IPS DF 4.7 (cell line): Measurements from ENCODE around the gene TMEM271.
"Not testable (repeated sequence)": the region's sequence is repeated elsewhere in the genome, so short reads cannot be mapped to it uniquely, and the experiment has no call there.

ENCODE experiments used
- DNase-seq: peaks from one replicate; pipeline ENCODE4 v3.0.0-alpha.2; 2013; ENCODE audit warnings: low spot score; ENCODE audit errors: extremely low read depth

The TMEM271 gene

GRCh38 chr4:565614-566013 is 10.5 kb downstream of the TMEM271 start:
- not testable (repeated sequence) for DNase-seq

- DNase-seq: not testable (repeated sequence)
Observed at GRCh38 chr4:562458-562857, 13.6 kb downstream of the TMEM271 start.

- DNase-seq: no peak
Observed at GRCh38 chr4:561426-561825, 14.7 kb downstream of the TMEM271 start.

DNA sequence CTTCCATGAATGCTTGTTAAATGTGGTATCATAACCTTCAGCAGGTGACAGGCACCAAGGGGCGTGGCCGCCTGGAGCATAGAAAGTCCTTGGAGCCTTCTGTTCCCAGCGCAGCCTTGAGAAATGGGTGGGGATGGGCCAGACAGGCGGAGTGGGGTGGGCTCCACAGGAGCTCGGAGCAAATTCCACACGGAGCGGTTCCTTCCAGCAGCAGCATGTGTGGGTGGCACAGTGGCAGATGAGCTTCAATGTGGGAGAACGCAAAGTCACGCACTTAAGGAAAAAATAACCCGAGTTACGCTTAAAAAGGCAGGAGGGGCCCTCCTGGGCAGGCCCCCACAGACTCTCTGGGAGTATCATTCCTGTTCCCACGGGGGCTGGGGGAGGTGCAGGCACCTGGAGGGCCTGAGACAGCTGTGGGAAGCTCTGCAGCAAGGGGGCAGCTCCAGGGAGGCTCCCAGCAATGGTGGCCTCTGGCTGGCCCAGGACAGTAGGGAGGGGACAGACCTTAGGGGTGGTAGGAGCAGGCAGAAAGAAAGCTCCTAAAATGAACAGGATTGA is 15.3 kb downstream of the TMEM271 start:
- DNase-seq: no peak

DNA sequence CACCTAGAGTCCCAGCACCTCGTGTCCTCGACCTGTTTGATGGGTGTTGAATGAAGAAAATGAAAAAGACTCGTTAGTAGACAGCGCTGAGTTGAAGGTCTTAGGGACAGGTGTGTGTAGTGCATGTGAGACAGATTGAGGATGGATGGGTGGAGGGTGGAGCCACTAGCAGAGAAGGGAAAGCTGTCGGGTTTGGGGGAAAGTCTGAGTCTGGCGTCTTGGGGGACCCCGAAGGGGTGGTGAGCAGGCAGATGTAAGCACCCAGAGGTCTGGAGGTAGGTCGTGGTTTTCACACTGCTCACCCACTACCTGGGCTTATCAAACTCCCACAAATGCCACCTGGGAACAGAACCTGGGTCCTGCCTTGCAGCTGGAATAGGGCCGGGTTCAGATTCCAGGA is 16.0 kb downstream of the TMEM271 start:
- no peak for DNase-seq

DNA sequence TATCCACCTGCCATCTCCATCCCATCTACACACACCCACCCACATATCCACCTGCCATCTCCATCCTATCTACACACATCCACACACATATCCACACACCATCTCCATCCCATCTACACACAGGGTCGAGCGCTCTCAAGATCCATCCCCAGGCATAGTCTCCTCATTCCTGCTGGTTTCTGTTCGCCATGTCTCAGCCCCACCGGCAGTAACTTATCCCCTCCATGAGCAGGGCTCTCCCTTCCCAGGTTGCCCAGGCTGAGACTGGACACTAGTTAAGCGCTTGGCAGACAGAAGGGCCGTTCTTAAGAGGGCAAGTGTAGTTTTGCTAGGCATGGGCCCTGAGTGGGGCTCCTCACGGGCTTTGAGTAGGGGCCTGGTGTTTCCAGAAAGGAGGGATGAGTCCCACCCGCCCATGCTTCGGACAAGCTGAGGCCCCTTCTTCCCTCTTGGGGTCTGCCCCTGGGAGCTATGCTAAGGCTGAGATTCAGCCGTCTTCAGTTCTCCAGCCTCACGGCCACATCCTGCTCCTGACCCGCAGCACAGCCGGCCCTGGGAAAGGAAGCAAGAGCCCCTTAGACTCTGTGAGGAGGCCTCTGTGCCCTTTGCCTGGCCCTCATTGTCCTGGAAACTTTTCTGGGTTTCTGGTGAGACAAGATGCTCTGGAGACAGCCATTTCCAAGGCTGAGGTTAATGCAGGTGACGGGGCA is 20.4 kb downstream of the TMEM271 start:
- no peak for DNase-seq

DNA sequence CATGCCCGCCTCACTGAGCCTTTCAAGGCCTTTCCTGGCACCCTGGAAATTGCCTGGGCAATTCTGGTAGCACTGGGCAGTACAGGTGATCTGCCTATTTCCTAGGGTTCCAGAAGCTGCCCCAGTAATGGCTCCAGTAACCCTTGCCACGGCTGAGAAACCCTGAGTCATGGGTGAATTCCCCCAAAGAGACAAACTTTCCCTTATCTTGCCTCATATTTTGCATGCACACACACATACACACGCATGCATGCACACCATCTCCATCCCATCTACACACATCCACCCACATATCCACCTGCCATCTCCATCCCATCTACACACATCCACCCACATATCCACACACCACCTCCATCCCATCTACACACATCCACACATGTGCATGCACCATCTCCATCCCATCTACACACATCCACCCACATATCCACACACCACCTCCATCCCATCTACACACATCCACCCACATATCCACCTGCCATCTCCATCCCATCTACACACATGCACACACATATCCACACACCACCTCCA is 21.2 kb downstream of the TMEM271 start:
- DNase-seq: not testable (repeated sequence)

GRCh38 chr4:552019-552418 is 24.1 kb downstream of the TMEM271 start:
- no peak for DNase-seq

- DNase-seq: not testable (repeated sequence)
Observed at GRCh38 chr4:550268-550667, 25.8 kb downstream of the TMEM271 start.

DNA sequence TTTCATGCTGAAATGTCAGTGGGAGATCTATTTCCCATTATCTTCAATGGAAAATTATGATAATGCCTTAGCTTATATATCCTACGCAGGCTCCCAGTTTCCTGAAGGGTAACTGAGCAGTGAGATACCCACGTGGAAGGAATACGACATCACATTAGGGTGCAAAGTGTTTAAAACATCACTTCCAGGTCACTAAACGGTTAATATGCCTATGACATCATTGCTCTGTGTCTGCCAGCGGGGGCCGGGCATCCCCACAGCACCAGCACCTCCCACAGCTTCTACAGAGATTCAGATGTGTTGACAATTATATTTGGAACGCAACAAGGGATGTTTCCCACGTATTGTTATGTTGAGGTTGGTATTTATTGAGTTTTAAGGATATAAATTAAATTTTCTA is 27.1 kb downstream of the TMEM271 start:
- no peak for DNase-seq

- DNase-seq: no peak
Observed at GRCh38 chr4:545612-546011, 30.5 kb downstream of the TMEM271 start.

DNA sequence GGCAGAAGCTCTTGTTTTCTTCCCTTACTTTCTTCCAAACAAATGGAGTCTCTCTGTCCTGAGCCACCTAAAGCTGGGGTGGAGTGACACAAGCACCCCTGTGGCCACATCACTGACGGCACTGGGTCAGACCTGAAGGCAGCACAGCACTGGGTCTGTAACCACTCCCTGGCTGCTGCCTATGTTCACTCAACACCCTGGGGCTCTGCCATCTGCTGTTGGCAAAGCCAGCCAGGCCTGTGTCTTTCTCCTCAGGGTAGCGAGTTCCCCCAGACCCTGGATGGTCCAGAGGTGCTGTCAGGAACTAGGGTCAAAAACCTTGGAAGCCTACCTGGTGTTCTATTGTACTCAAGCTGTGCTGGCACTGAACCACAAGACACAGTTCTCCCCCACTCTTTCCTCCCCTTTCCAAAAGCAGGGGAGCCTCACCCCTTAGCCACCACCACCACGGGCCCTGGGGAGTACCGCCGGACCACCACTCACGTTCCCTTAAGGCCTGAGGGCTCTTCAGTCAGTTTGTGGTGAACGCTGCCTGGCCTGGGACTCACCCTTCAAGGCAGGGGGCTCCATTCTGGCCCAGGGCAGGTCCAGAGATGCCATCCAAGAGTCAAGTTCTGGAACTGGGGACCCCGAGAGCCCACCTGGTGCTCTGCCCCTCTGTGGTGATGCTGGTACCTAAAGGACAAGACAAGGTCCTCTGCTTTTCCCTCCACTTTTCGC is 31.5 kb downstream of the TMEM271 start:
- no peak for DNase-seq

- no peak for DNase-seq
Observed at GRCh38 chr4:541271-541670, 34.8 kb downstream of the TMEM271 start.

DNA sequence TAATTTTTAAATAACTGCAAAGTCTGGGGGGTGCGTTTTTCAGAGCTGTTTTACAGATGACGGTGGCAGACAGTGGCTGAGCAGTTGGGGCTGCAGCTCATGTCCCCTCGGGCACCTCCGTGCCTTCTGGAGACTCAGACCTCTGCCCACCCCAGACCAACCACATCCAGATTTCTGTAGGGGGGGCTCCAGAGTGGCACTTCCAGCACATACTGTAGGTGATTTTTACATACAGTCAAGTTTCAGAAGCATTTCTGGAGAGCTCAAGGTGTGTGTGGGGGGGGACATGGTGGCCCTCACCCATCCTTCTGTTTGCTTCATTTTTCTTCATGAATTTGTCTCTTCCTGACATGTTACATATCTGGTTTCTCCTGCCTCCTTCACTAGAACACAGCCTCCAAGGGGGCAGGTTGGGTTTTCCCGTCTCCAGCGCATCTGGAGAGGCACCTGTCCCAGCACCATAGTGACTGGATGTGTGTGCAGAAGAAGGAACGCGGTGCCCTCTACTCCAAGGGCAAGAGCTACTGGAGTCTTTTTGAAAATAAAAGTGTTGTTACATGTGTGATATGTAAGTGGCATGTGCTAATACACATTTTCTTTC is 37.5 kb downstream of the TMEM271 start:
- DNase-seq: no peak

DNA sequence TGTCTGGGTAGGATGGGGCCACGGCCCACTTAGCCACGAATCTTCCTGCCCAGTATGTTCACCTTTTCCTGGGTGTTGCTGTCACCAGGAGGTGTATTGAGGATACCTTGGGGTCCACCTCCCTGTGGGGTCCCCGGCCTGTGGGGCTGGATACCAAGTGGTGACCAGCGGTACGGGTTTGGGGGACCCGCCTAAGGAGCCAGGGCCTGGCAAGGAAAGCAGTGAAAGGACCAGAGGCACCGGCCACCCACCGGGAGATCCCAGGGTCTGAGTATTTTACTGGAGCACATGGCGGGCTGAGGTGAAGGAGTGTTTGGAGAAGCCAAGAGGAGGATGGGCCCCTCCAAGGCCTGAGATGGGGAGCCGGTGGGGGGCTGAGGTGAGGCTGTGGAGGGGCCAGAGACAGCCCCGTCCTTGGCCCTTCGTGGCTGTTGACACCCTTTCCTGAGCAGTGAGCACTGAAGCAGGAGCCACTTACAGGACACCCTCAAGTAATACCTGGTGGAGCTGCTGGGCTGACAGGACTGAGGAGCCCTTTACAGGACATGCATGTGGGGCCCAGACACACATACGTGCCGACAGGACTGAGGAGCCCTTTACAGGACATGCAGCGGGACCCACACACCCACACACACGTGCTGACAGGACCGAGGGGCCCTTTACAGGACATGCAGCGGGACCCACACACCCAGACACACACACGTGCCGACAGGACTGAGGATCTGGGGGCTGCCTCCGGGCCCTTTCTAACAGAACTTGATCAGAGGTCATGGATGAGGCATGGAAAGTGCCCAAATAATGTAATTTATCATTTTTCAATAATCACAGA is 38.4 kb downstream of the TMEM271 start:
- no peak for DNase-seq

GRCh38 chr4:536351-536972 is 39.6 kb downstream of the TMEM271 start:
- no peak for DNase-seq

- no peak for DNase-seq
Observed at GRCh38 chr4:535924-536281, 40.2 kb downstream of the TMEM271 start.

- no peak for DNase-seq
Observed at GRCh38 chr4:535181-535923, 40.7 kb downstream of the TMEM271 start.

DNA sequence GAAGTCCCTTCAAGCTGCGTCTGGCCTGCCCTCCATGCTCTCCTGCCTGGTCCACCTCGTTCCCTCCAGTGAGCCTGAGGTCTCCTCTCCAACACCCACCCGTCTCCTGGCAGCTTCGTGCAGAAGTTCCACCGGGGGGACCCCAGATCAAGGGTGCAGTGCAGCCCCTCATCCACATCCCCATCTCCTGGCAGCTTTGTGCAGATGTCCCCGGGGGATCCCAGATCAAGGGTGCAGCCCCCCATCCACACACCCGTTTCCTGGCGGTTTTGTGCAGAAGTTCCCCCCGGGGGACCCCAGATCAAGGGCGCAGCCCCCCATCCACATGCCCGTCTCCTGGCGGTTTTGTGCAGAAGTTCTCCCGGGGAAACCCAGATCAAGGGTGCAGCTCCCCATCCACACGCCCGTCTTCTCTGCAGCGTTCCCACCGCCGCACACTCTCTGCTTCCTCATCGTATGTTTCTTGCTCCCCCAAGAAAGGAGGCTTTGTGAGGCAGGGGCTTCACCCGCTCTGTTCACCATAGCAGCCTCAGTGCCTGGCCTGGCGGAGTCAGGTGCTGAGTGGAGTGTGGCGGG is 41.4 kb downstream of the TMEM271 start:
- DNase-seq: no peak

- DNase-seq: no peak
Observed at GRCh38 chr4:534101-534575, 42.0 kb downstream of the TMEM271 start.
